HCT116 (cell line): ENCODE measurements around the gene INPP4A.

Experiments used
- ATF3 ChIP-seq: IDR thresholded peaks from 2 replicates; pipeline ENCODE4 v1.6.1; 2012
- CTCF ChIP-seq, 3 experiments: fragments of 200-600 bp in 1 of 3; sonication (generic) in 1 of 3; IDR thresholded peaks in 2 of 3; conservative IDR thresholded peaks in 1 of 3; 2 replicates each; pipeline ENCODE4 v1.5.1; 2012 to 2017; ENCODE audit warnings: low read depth in 2 of 3, low read length in 2 of 3, antibody characterized with exemption in 1 of 3, borderline replicate concordance in 1 of 3, control low read depth in 1 of 3, mild to moderate bottlenecking in 1 of 3, mixed read lengths in 1 of 3, mixed run types in 1 of 3, moderate library complexity in 1 of 3; ENCODE audit not compliant: insufficient read depth in 1 of 3
- ELF1 ChIP-seq: IDR thresholded peaks from 2 replicates; pipeline ENCODE4 v1.6.1; 2012; ENCODE audit warnings: low read depth, borderline replicate concordance
- EZH2 ChIP-seq: fragments of 200-600 bp; sonication (generic); IDR thresholded peaks from 2 replicates; pipeline ENCODE4 v1.6.1; 2017; ENCODE audit warnings: antibody characterized with exemption, mixed run types
- POLR2A ChIP-seq: IDR thresholded peaks from 2 replicates; pipeline ENCODE4 v1.7.0; 2011; ENCODE audit warnings: borderline replicate concordance; ENCODE audit not compliant: insufficient read depth, insufficient read length; ENCODE audit errors: extremely low read depth
- REST ChIP-seq: IDR thresholded peaks from 2 replicates; pipeline ENCODE4 v1.6.1; 2012; ENCODE audit warnings: low read depth
- ZNF274 ChIP-seq: fragments of 200-500 bp; sonication (Bioruptor generic); IDR thresholded peaks from 2 replicates; pipeline ENCODE4 v1.6.1; 2014; ENCODE audit warnings: mild to moderate bottlenecking, low read depth, low read length, inconsistent platforms

- TF ChIP-seq CTCF (IDR thresholded peaks at IDR 0.05 in 2 of 3, conservative IDR thresholded peaks at IDR 0.05 in 1 of 3; ENCODE audit: borderline replicate concordance in 1 of 3, insufficient read depth in 1 of 3, low read depth in 2 of 3, low read length in 2 of 3) (no peak), REST (no peak), ZNF274 (no peak), EZH2 (no peak), POLR2A (no peak), ELF1 (no peak), ATF3 (no peak)
These were observed 83.7 kb downstream of the INPP4A start for GRCh38 chr2:98528349-98528748.
